ENCODE measurements around the gene NPHP3. TPM values are rescaled to one million over a fixed set of nuclear protein-coding genes. Genes with fewer than 3 reads are reported as not detected.

The NPHP3 gene
- total RNA-seq, 1 experiment from 2014 or later = 13.8 TPM

Other genes starting within 250 kb of the NPHP3 start
- 0.26 and 3.9 TPM in 2 replicates for gene ACKR4, start 125.1 kb downstream of the NPHP3 start, total RNA-seq (2014; rRNA removed; shearing (Covaris generic); ENCODE audit: low replicate concordance)
- gene ACAD11, start 62.6 kb downstream of the NPHP3 start, total RNA-seq (2014; rRNA removed; shearing (Covaris generic); ENCODE audit: low replicate concordance) = 4.3 and 12.1 TPM in 2 replicates
- gene UBA5, start 62.1 kb downstream of the NPHP3 start, total RNA-seq (2014; rRNA removed; shearing (Covaris generic); ENCODE audit: low replicate concordance) = 40.5 and 49.2 TPM in 2 replicates

All from MG63 (cell line).